ENCODE measurements around the gene PNPLA6. TPM values are rescaled to one million over a fixed set of nuclear protein-coding genes. Genes with fewer than 3 reads are reported as not detected.

Gene PNPLA6
- total RNA-seq, 1 experiment from 2014 or later, result 175 TPM

DNA sequence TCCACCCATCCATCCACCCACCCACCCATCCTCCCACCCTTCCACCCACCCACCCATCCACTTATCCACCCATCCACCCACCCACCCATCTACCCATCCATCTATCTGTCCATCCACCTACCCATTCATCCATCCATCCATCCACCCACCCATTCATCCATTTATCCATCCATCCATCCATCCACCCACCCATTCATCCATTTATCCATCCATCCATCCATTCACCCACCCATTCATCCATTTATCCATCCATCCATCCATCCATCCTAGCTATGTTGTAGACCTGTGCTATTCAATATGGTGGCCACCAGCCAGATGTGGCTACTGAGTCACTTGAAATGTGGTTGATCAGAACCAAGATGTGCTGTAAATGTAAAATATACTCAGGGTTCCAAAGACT, 65.2 kb downstream of the PNPLA6 start:
- no peak for DNase-seq
- Histone ChIP-seq H3K9me3 (peaks cover 4% of the 10 kb centered on the region), H3K27me3 (peaks cover 67% of the 10 kb centered on the region), H3K36me3 (no peaks in the 10 kb centered on the region), H3K4me3 (no peak overlapping the region)

DNA sequence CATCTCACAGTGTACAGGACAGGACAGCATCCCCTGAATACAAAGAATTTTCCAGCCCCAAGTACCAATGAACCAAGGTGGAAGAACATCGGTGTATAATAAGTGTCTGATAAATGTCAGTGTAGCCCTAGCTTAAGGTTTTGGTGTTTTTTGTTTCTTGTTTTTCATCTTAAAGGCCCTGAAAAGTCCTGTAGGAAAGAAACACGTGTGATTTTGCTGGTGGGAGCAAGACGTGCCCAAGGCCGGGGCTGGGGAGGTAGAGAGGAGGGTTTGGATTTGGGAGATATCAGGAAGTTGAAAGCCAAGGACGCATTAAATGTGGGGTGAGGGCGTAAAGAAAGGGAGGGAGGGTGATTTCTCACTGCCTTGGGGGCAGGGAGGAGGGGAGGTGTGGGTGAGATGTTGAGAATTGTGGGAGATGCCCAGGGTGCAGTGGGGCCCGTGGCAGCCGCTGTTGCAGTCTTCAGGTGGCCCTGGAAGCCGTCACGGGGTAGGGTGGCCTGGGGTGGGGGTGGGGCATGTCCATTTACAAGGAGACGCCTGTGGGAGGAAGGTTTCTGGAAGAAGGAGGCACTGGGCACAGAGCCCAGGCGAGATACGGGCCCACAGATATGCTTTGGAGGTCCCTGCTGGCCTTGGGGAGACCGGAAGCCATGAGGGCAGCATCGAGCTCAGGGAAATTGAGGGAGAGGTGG, 66.9 kb downstream of the PNPLA6 start:
- DNase-seq, result no peak
- no peak overlapping the region for H3K4me3 ChIP-seq
- peaks cover 70% of the 10 kb centered on the region for H3K27me3 ChIP-seq
- no peaks in the 10 kb centered on the region for H3K36me3 ChIP-seq
- H3K9me3 ChIP-seq, result peaks cover 4% of the 10 kb centered on the region

DNA sequence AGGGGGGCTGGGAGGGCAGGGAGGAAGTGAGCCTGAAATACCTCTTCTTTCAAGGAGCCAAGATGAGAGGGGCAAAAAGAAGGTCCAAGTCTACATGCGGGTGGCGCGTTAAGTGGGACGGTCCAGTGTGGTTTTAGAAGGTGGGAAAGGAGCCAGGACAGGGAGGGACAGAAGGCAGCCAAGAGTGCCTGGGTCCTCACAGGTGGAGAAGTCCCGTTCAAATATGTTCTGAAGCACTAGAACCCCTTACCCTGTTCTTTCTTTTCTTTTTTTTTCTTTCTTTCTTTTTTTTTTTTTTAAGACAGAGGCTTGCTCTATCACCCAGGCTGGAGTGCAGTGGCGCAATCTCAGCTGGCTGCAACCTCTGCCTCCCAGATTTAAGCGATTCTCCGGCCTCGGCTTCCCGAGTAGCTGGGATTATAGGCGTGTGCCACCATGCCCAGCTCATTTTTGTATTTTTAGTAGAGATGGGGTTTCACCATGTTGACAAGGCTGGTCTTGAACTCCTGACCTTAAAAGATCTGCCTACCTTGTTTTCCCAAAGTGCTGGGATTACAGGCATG, 67.5 kb downstream of the PNPLA6 start:
- Histone ChIP-seq H3K36me3 (no peaks in the 10 kb centered on the region), H3K9me3 (peaks cover 4% of the 10 kb centered on the region), H3K27me3 (peaks cover 68% of the 10 kb centered on the region), H3K4me3 (no peak overlapping the region)
- DNase-seq, result no peak

DNA sequence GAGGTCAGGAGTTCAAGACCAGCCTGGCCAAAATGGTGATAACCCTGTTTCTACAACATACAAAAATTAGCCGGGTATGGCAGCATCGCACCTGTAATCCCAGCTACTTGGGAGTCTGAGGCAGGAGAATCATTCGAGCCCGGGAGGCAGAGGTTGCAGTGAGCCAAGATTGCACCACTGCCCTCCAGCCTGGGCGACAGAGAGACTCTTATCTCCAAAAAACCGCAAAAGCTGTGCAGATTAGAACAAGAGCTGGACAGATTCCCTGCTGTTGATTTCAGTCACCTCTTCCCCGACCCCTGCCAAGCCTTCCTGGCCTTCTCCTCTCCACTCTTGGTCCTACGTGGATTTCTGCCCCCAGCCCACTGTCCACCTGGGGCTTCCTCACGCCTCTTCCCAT, 68.4 kb downstream of the PNPLA6 start:
- Histone ChIP-seq H3K36me3 (no peaks in the 10 kb centered on the region), H3K27me3 (peaks cover 68% of the 10 kb centered on the region), H3K4me3 (no peak overlapping the region), H3K9me3 (peaks cover 4% of the 10 kb centered on the region)
- no peak for DNase-seq

DNA sequence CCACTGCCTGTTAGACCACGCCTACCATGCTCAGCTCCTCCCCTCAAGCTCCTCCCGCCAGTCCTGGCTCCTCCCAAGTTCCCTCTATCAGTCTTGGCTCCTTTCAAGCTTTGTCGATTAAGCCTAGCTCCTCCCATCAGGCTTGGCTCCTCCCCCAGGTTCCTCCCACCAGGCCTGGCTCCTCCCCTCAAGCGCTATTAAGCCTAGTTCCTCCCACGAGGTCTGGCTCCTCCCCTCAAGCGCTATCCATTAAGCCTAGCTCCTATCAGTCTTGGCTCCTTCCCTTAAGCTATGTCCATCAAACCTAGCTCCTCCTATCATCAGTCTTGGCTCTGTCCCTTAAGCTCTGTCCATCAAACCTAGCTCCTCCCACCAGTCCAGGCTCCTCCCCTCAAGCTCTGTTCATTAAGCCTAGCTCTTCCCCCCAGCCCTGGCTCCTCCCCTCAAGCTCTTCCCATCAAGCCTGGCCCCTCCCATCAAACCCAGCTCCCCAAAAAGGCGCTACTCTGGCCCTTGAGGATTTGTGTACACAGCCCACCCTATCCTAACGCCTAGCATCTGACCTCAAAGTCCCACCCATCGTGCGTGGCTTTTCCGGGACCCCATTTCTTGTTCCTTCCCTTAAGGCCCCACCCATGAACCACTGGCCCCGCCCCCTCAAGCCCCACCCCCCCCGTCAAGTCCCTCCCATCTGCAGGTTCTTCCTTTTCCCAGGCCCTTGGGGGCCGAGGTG, 70.1 kb downstream of the PNPLA6 start:
- no peaks in the 10 kb centered on the region for H3K36me3 ChIP-seq
- DNase-seq, result peak; percentile 55
- H3K27me3 ChIP-seq, result peaks cover 84% of the 10 kb centered on the region
- H3K4me3 ChIP-seq, result no peak overlapping the region
- H3K9me3 ChIP-seq, result peaks cover 4% of the 10 kb centered on the region

DNA sequence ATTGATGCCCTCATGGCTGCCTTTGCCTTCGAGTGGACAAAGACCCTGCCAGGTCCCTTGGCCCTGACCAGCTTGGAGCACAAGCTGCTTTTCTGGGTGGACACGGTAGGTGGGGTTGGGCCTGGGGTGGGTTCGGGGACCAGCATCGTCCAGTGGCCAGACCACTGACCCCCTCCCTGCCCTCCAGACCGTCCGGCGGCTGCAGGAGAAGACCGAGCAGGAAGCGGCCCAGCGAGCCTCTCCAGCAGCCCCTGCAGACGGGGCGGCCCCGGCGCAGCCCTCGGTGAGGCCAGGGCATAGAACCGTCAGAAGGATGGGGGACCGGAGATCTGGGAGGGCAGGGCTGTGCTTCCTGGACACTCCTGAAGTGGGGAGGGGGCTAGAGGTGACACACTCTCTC, 70.8 kb downstream of the PNPLA6 start:
- DNase-seq, result no peak
- Histone ChIP-seq H3K36me3 (no peaks in the 10 kb centered on the region), H3K27me3 (peaks cover 86% of the 10 kb centered on the region), H3K4me3 (no peak overlapping the region), H3K9me3 (peaks cover 4% of the 10 kb centered on the region)

DNA sequence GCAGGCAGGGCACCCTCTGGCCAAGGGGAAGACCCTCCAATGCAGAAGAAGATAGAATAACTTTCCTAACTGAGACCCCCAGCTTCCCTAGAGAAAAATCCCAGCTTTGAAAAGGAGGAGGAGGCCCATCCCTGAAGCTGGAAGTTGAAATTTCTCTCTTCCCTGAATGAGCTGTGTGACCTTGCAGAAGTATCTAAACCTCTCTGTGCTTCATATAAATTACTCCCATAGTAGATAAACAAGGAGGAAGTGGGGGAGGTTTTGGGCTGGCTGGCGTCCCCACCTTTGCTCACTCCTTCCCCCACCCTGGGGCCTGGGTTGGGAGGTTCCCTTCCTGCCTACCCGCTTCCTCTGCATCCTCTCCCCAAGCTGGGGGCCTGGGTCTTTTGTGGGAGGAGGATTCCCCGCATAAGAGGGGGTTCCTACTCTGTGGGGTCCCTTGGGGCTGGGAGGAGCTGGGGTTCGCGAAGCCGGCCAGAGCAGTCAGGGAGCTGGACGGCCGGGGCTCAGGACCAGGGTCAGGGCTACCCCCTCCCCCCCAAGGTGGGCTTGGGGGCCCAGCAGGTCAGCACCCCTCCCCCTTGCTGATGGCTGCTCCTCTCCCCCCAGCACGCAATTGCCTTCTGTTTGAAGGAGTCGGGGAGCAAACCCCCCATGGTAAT, 71.8 kb downstream of the PNPLA6 start:
- Histone ChIP-seq H3K36me3 (no peaks in the 10 kb centered on the region), H3K4me3 (no peak overlapping the region), H3K9me3 (peaks cover 4% of the 10 kb centered on the region), H3K27me3 (peaks cover 87% of the 10 kb centered on the region)
- DNase-seq, result no peak

DNA sequence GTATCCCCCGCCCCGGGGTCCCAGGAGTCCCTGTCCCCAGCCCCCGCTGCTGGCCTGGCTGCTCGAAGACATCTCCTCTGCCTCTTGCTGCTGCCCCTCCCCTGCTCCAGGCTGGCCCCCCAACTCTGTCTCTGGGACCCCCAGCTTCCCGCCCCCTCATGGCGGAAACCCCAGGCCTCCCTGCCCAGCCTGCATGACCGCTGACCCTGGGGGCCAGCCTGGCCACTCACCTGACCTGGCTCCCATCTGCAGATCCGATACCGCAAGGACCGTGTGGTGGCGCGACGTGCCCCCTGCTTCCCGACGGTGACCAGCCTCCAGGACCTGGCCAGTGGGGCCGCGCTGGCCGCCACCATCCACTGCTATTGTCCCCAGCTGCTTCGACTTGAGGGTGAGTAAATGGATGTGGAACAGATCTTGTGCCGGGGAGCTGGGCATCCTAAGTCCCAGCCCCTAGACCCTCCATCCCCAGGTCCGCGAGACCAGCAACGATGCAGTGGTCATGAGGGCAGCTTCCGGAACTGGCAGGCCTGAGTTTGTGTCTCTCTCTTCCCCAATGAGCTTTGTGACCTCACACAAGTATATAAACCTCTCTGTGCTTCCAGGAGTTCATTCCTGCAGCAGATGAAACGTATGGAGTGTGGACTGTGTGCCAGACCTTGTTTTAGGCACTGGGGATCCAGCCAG, 72.5 kb downstream of the PNPLA6 start:
- Histone ChIP-seq H3K9me3 (peaks cover 4% of the 10 kb centered on the region), H3K27me3 (peaks cover 89% of the 10 kb centered on the region), H3K36me3 (no peaks in the 10 kb centered on the region), H3K4me3 (no peak overlapping the region)
- DNase-seq, result no peak

DNA sequence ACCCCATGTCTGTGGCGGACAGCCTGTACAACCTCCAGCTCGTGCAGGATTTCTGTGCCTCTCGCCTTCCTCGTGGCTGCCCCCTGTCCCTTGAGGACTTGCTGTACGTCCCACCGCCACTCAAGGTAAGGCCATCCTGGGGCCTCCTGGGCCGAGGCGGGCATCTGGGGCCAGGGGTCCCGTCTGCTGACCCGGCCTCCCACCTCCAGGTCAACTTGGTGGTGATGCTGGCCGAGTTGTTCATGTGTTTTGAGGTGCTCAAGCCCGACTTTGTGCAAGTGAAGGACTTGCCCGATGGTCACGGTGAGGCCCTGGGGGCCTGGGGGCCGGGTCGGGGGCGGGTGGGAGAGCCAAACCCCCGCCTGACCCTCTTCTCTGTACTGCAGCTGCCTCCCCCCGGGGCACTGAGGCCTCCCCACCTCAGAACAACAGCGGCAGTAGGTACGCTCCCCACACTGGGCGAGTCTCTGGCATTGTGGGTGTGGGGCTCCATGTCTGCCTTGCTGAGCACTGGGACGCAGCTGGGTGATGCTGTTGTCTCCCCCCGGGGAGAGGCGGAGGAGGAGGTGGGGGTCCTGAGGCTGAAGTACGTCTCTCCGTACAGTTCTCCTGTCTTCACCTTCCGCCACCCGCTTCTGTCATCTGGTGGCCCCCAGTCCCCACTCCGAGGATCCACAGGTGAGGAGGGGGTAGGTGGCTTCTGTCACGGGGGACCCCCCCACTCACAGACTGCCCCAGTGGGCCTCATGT, 75.1 kb downstream of the PNPLA6 start:
- Histone ChIP-seq H3K4me3 (no peak overlapping the region), H3K27me3 (peaks cover 68% of the 10 kb centered on the region), H3K36me3 (no peaks in the 10 kb centered on the region), H3K9me3 (peaks cover 1% of the 10 kb centered on the region)
- no peak for DNase-seq

Other genes with a start within 250 kb of the PNPLA6 start
- gene INSR, start 241.3 kb upstream of the PNPLA6 start, total RNA-seq (2014; rRNA removed; shearing (Covaris generic); ENCODE audit: low replicate concordance), result 3.9 and 7.6 TPM in 2 replicates
- 27.0 and 39.0 TPM in 2 replicates for gene ARHGEF18, start 186.8 kb upstream of the PNPLA6 start, total RNA-seq (2014; rRNA removed; shearing (Covaris generic); ENCODE audit: low replicate concordance)
- gene PEX11G, start 46.7 kb upstream of the PNPLA6 start, total RNA-seq (2014; rRNA removed; shearing (Covaris generic); ENCODE audit: low replicate concordance), result not detected in 2 replicates
- gene ZNF358, start 19.6 kb upstream of the PNPLA6 start, total RNA-seq (2014; rRNA removed; shearing (Covaris generic); ENCODE audit: low replicate concordance), result 37.2 and 44.9 TPM in 2 replicates
- gene MCOLN1, start 13.1 kb upstream of the PNPLA6 start, total RNA-seq (2014; rRNA removed; shearing (Covaris generic); ENCODE audit: low replicate concordance), result 6.4 and 10.3 TPM in 2 replicates
- gene CAMSAP3, start 60.1 kb downstream of the PNPLA6 start, total RNA-seq (2014; rRNA removed; shearing (Covaris generic); ENCODE audit: low replicate concordance), result 0.56 and 0.89 TPM in 2 replicates
- gene XAB2, start 93.8 kb downstream of the PNPLA6 start, total RNA-seq (2014; rRNA removed; shearing (Covaris generic); ENCODE audit: low replicate concordance), result 71.0 and 115 TPM in 2 replicates
- 0.39 and 69.0 TPM in 2 replicates for gene PET100, start 94.1 kb downstream of the PNPLA6 start, total RNA-seq (2014; rRNA removed; shearing (Covaris generic); ENCODE audit: low replicate concordance)
- gene PCP2, start 98.0 kb downstream of the PNPLA6 start, total RNA-seq (2014; rRNA removed; shearing (Covaris generic); ENCODE audit: low replicate concordance), result not detected in 2 replicates
- gene STXBP2, start 101.4 kb downstream of the PNPLA6 start, total RNA-seq (2014; rRNA removed; shearing (Covaris generic); ENCODE audit: low replicate concordance), result 3.5 TPM in 1 of 2 replicates, not detected in the other
- not detected in 2 replicates for gene RETN, start 133.3 kb downstream of the PNPLA6 start, total RNA-seq (2014; rRNA removed; shearing (Covaris generic); ENCODE audit: low replicate concordance)
- not detected in 2 replicates for gene MCEMP1, start 141.4 kb downstream of the PNPLA6 start, total RNA-seq (2014; rRNA removed; shearing (Covaris generic); ENCODE audit: low replicate concordance)
- gene TRAPPC5, start 145.1 kb downstream of the PNPLA6 start, total RNA-seq (2014; rRNA removed; shearing (Covaris generic); ENCODE audit: low replicate concordance), result 159 and 202 TPM in 2 replicates
- gene FCER2, start 166.4 kb downstream of the PNPLA6 start, total RNA-seq (2014; rRNA removed; shearing (Covaris generic); ENCODE audit: low replicate concordance), result not detected in 2 replicates
- gene CLEC4G, start 196.4 kb downstream of the PNPLA6 start, total RNA-seq (2014; rRNA removed; shearing (Covaris generic); ENCODE audit: low replicate concordance), result not detected in 2 replicates
- not detected in 2 replicates for gene CD209, start 211.8 kb downstream of the PNPLA6 start, total RNA-seq (2014; rRNA removed; shearing (Covaris generic); ENCODE audit: low replicate concordance)
- not detected in 2 replicates for gene CLEC4M, start 227.5 kb downstream of the PNPLA6 start, total RNA-seq (2014; rRNA removed; shearing (Covaris generic); ENCODE audit: low replicate concordance)

Data from MG63 (cell line).